Chondrocyte (in vitro differentiated cells): Measurements from ENCODE around the gene PYCR2. TPM values are rescaled to one million over a fixed set of nuclear protein-coding genes. Genes with fewer than 3 reads are reported as not detected.

ENCODE experiments used
- DNase-seq: peaks from one replicate; pipeline ENCODE4 v3.0.0; 2021; ENCODE audit warnings: mixed read lengths, low spot score
- H3K27ac Mint-ChIP-seq: one replicate; pipeline ENCODE4 v1.8.0; 2021; ENCODE audit warnings: mild to moderate bottlenecking, moderate library complexity, mixed read lengths; ENCODE audit not compliant: unreplicated experiment
- H3K27me3 Mint-ChIP-seq: 2 replicates; pipeline ENCODE4 v1.8.0; 2021; ENCODE audit warnings: low read depth, mixed read lengths
- H3K36me3 Mint-ChIP-seq: 2 replicates; pipeline ENCODE4 v1.8.0; 2021; ENCODE audit warnings: low read depth, mixed read lengths
- H3K4me1 Mint-ChIP-seq: 2 replicates; pipeline ENCODE4 v1.8.0; 2021; ENCODE audit warnings: low read depth, mild to moderate bottlenecking, mixed read lengths
- H3K4me3 Mint-ChIP-seq: one replicate; pipeline ENCODE4 v1.8.0; 2021; ENCODE audit warnings: mild to moderate bottlenecking, moderate library complexity, mixed read lengths; ENCODE audit not compliant: unreplicated experiment
- H3K9me3 Mint-ChIP-seq: 2 replicates; pipeline ENCODE4 v1.8.0; 2021; ENCODE audit warnings: low read depth, mixed read lengths
- CTCF ChIP-seq: fragments of 200-600 bp; sonication (generic); IDR thresholded peaks from 2 replicates; pipeline ENCODE4 v1.5.0; 2021; ENCODE audit warnings: antibody characterized with exemption, mild to moderate bottlenecking, moderate library complexity
- total RNA-seq: library from RNA; stranded (reverse); gene quantifications from 3 replicates; pipeline ENCODE4 v1.2.1, GENCODE V29; 2021

The PYCR2 gene
- total RNA-seq, 1 donor from 2014 or later, result 43.4 TPM

- Mint-ChIP-seq H3K36me3 (no peaks in the 10 kb centered on the region), H3K9me3 (no peaks in the 10 kb centered on the region), H3K4me3 (no peak overlapping the region), H3K4me1 (no peaks in the 10 kb centered on the region), H3K27me3 (peaks cover 9% of the 10 kb centered on the region), H3K27ac (no peak overlapping the region)
- no peak for DNase-seq
- TF ChIP-seq CTCF, result no peak
These were observed 30.7 kb upstream of the PYCR2 start for GRCh38 chr1:225954753-225955152.

GRCh38 chr1:225953315-225953714 is 29.3 kb upstream of the PYCR2 start:
- Mint-ChIP-seq H3K36me3 (no peaks in the 10 kb centered on the region), H3K4me1 (no peaks in the 10 kb centered on the region), H3K9me3 (no peaks in the 10 kb centered on the region), H3K27ac (no peak overlapping the region), H3K27me3 (peaks cover 19% of the 10 kb centered on the region), H3K4me3 (no peak overlapping the region)
- TF ChIP-seq CTCF, result no peak
- DNase-seq, result no peak

GRCh38 chr1:225950905-225951497 is 27.0 kb upstream of the PYCR2 start:
- DNase-seq, result no peak
- no peak for TF ChIP-seq CTCF
- H3K27me3 Mint-ChIP-seq, result peaks cover 28% of the 10 kb centered on the region
- no peak overlapping the region for H3K4me3 Mint-ChIP-seq
- H3K27ac Mint-ChIP-seq, result no peak overlapping the region
- H3K9me3 Mint-ChIP-seq, result no peaks in the 10 kb centered on the region
- no peaks in the 10 kb centered on the region for H3K4me1 Mint-ChIP-seq
- H3K36me3 Mint-ChIP-seq, result no peaks in the 10 kb centered on the region

- peak; percentile 28 for DNase-seq
- H3K27ac Mint-ChIP-seq, result no peak overlapping the region
- no peaks in the 10 kb centered on the region for H3K36me3 Mint-ChIP-seq
- peaks cover 25% of the 10 kb centered on the region for H3K27me3 Mint-ChIP-seq
- H3K4me1 Mint-ChIP-seq, result no peaks in the 10 kb centered on the region
- H3K9me3 Mint-ChIP-seq, result no peaks in the 10 kb centered on the region
- H3K4me3 Mint-ChIP-seq, result no peak overlapping the region
- no peak for TF ChIP-seq CTCF
These were observed 25.0 kb upstream of the PYCR2 start for GRCh38 chr1:225949041-225949440.

- peaks cover 13% of the 10 kb centered on the region for H3K4me1 Mint-ChIP-seq
- H3K27ac Mint-ChIP-seq, result no peak overlapping the region
- no peaks in the 10 kb centered on the region for H3K36me3 Mint-ChIP-seq
- no peaks in the 10 kb centered on the region for H3K9me3 Mint-ChIP-seq
- no peak overlapping the region for H3K4me3 Mint-ChIP-seq
- DNase-seq, result no peak
- H3K27me3 Mint-ChIP-seq, result peaks cover 23% of the 10 kb centered on the region
- TF ChIP-seq CTCF, result no peak
These were observed 22.8 kb upstream of the PYCR2 start for GRCh38 chr1:225946803-225947202.
